HCEC 1CT (cell line): ENCODE results near the gene MMEL1.
A peak's percentile ranks its signal among the peaks of the same experiment; 100 is the strongest.
"Not testable (repeated sequence)": the region's sequence is repeated elsewhere in the genome, so short reads cannot be mapped to it uniquely, and the experiment has no call there.

Source experiments
- DNase-seq: peaks from one replicate; pipeline ENCODE4 v3.0.0-alpha.2; 2017

Gene MMEL1

GRCh38 chr1:2588661-2589430 lies 44.0 kb downstream of the MMEL1 start:
- no peak for DNase-seq

- no peak for DNase-seq
Measured at GRCh38 chr1:2587860-2588571, 44.8 kb downstream of the MMEL1 start.

- peak; percentile 3 for DNase-seq
Measured at GRCh38 chr1:2587071-2587859, 45.6 kb downstream of the MMEL1 start.

- DNase-seq = peak; percentile 99
Measured at GRCh38 chr1:2586154-2587070, 46.4 kb downstream of the MMEL1 start, which contains the start of gene PRXL2B. TSS of gene PRXL2B (plus strand) at chr1:2586777. CDS start at chr1:2586886, 109 bp downstream.

GRCh38 chr1:2585318-2586092 lies 47.3 kb downstream of the MMEL1 start:
- peak; percentile 36 for DNase-seq

GRCh38 chr1:2584686-2585317 lies 48.0 kb downstream of the MMEL1 start:
- DNase-seq = no peak

GRCh38 chr1:2583871-2584351 lies 48.9 kb downstream of the MMEL1 start:
- DNase-seq = no peak

GRCh38 chr1:2583331-2583791 lies 49.5 kb downstream of the MMEL1 start:
- no peak for DNase-seq

GRCh38 chr1:2582391-2582790 lies 50.4 kb downstream of the MMEL1 start:
- DNase-seq = no peak

- DNase-seq = no peak
Measured at GRCh38 chr1:2580691-2581090, 52.1 kb downstream of the MMEL1 start.

- DNase-seq = no peak
Measured at GRCh38 chr1:2578758-2579118, 54.1 kb downstream of the MMEL1 start.

GRCh38 chr1:2577565-2578075 lies 55.2 kb downstream of the MMEL1 start:
- DNase-seq = not testable (repeated sequence)

- no peak for DNase-seq
Measured at GRCh38 chr1:2575801-2576663, 56.8 kb downstream of the MMEL1 start.

- DNase-seq = no peak
Measured at GRCh38 chr1:2574350-2574749, 58.5 kb downstream of the MMEL1 start.

GRCh38 chr1:2573250-2573920 lies 59.4 kb downstream of the MMEL1 start:
- no peak for DNase-seq

- no peak for DNase-seq
Measured at GRCh38 chr1:2571348-2571747, 61.5 kb downstream of the MMEL1 start.

- no peak for DNase-seq
Measured at GRCh38 chr1:2570332-2570731, 62.5 kb downstream of the MMEL1 start.

GRCh38 chr1:2569703-2570102 lies 63.1 kb downstream of the MMEL1 start:
- DNase-seq = not testable (repeated sequence)

GRCh38 chr1:2569060-2569459 lies 63.8 kb downstream of the MMEL1 start:
- no peak for DNase-seq
